GM06990 (cell line): ENCODE measurements around the gene PBX1.

Experiments used
- DNase-seq: peaks from one replicate; pipeline ENCODE4 v3.0.0-alpha.2; 2011; ENCODE audit not compliant: insufficient read length; ENCODE audit errors: extremely low read depth
- H3K27me3 ChIP-seq: replicated peaks from 2 replicates; pipeline ENCODE4 v1.6.0; 2011; ENCODE audit warnings: low read length; ENCODE audit not compliant: control insufficient read depth, insufficient read depth
- H3K36me3 ChIP-seq: 2 replicates; pipeline ENCODE4 v1.5.1; 2011; ENCODE audit warnings: low read length; ENCODE audit not compliant: control insufficient read depth, insufficient read depth
- H3K4me3 ChIP-seq: replicated peaks from 2 replicates; pipeline ENCODE4 v1.5.1; 2011; ENCODE audit warnings: low read depth, mild to moderate bottlenecking, control low read depth, low read length
- CTCF ChIP-seq: IDR thresholded peaks from 2 replicates; pipeline ENCODE4 v1.5.1; 2011; ENCODE audit warnings: low read length, control low read depth, mild to moderate bottlenecking, inconsistent platforms; ENCODE audit not compliant: insufficient read depth, poor library complexity, severe bottlenecking

The PBX1 gene

GRCh38 chr1:164836614-164837018 lies 277.6 kb downstream of the PBX1 start:
- no peak for DNase-seq
- Histone ChIP-seq H3K27me3 (no peaks in the 10 kb centered on the region), H3K4me3 (no peak overlapping the region), H3K36me3 (no peaks in the 10 kb centered on the region)
- TF ChIP-seq CTCF: no peak

DNA sequence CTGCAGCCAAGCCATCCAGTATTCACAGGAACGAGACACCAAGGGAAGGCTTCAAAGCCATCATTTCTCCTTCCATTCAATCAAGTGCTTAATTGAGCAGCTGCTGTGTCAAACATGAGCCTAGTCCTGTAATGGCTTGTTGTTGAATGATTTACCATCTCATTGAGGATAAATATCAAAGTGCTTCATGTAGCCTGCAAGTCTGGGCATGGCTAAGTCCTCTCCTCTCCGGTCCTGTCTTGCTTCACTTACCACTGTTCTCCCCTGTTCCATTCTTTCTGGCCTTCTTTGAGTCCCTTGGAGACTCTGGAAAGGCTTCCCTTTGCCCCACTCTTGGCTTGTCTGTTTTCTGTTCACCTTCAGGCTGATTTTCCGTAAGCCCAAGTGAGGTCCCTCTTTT lies 279.8 kb downstream of the PBX1 start:
- H3K27me3 ChIP-seq: no peaks in the 10 kb centered on the region
- no peak for TF ChIP-seq CTCF
- H3K36me3 ChIP-seq: no peaks in the 10 kb centered on the region
- DNase-seq: no peak
- no peak overlapping the region for H3K4me3 ChIP-seq

- H3K36me3 ChIP-seq: no peaks in the 10 kb centered on the region
- no peak for TF ChIP-seq CTCF
- no peak overlapping the region for H3K4me3 ChIP-seq
- no peaks in the 10 kb centered on the region for H3K27me3 ChIP-seq
- no peak for DNase-seq
These were observed 282.0 kb downstream of the PBX1 start for GRCh38 chr1:164840936-164841335.

DNA sequence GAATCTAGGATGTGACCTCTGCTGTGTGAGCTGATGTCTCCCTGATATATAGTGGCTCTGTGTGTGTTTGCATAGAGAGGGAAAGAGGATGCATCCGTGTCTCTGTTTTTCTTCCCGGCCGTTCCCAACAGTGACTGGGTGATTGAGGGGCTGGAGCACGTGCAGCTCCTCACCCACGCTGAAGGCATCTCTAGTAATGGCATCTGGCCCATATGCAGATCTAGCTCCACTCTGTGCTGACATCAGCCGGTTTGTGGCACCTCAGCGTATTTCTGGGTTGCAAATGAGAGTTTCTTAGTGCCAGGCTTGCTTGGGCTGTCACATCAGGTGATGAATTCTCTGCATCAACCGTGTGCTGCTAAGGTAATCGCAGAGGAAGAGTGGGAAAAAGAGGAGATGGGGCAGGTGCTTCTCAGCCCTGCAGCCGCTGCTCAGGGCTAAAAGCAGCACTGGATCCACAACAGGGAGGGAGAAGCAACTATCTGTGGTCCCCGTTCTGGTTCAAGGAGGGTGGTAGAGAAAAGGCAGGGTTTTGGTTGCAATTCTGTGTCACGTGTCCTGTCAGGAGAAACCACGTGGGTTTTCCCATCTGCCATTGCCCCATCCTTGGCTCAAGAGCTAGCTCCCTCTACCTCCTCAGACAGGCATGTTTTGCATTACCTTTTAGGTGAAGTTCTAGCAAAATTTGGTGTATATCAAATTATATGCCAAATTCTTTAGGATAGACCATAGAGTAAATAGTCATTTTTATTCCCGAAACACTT lies 282.9 kb downstream of the PBX1 start:
- no peak overlapping the region for H3K4me3 ChIP-seq
- no peaks in the 10 kb centered on the region for H3K27me3 ChIP-seq
- DNase-seq: no peak
- no peak for TF ChIP-seq CTCF
- no peaks in the 10 kb centered on the region for H3K36me3 ChIP-seq

GRCh38 chr1:164842870-164843269 lies 283.9 kb downstream of the PBX1 start:
- no peak for TF ChIP-seq CTCF
- no peak overlapping the region for H3K4me3 ChIP-seq
- no peak for DNase-seq
- no peaks in the 10 kb centered on the region for H3K27me3 ChIP-seq
- H3K36me3 ChIP-seq: no peaks in the 10 kb centered on the region
